DOHH2 (cell line): Measurements from ENCODE around the gene NRL.
A peak's percentile ranks its signal among the peaks of the same experiment; 100 is the strongest.
"Not testable (repeated sequence)": the region's sequence is repeated elsewhere in the genome, so short reads cannot be mapped to it uniquely, and the experiment has no call there.

Experiments
- H3F3A ChIP-seq: fragments of 200-600 bp; sonication (generic), shearing (Covaris generic); 2 replicates; pipeline ENCODE4 v1.6.0; 2016; ENCODE audit warnings: antibody characterized with exemption, mild to moderate bottlenecking; ENCODE audit not compliant: control insufficient read depth, insufficient read depth
- H3K27ac ChIP-seq: fragments of 200-600 bp; sonication (generic); 2 replicates; pipeline ENCODE4 v1.5.1; 2014; ENCODE audit warnings: low read depth, mild to moderate bottlenecking, low read length, moderate library complexity
- H3K27me3 ChIP-seq: fragments of 200-600 bp; sonication (generic); 2 replicates; pipeline ENCODE4 v1.6.1; 2014; ENCODE audit warnings: mild to moderate bottlenecking, low read length, mixed read lengths; ENCODE audit not compliant: control insufficient read depth
- H3K36me3 ChIP-seq: fragments of 200-600 bp; sonication (generic); 2 replicates; pipeline ENCODE4 v1.6.1; 2014; ENCODE audit warnings: mild to moderate bottlenecking, low read length, moderate library complexity, mixed read lengths; ENCODE audit not compliant: control insufficient read depth
- H3K4me1 ChIP-seq: fragments of 200-600 bp; sonication (generic); 2 replicates; pipeline ENCODE4 v1.6.1; 2014; ENCODE audit warnings: mild to moderate bottlenecking, low read length, mixed read lengths; ENCODE audit not compliant: control insufficient read depth
- H3K4me2 ChIP-seq: fragments of 200-600 bp; sonication (generic); 2 replicates; pipeline ENCODE4 v1.6.0; 2014; ENCODE audit warnings: mild to moderate bottlenecking, low read length, moderate library complexity
- H3K4me3 ChIP-seq: fragments of 200-600 bp; sonication (generic); 2 replicates; pipeline ENCODE4 v1.5.1; 2014; ENCODE audit warnings: mild to moderate bottlenecking, low read length, mixed read lengths
- H3K79me2 ChIP-seq: fragments of 200-600 bp; sonication (generic); 2 replicates; pipeline ENCODE4 v1.6.1; 2014; ENCODE audit warnings: mild to moderate bottlenecking, low read length, mixed read lengths; ENCODE audit not compliant: control insufficient read depth
- H3K9me2 ChIP-seq: fragments of 200-600 bp; sonication (generic); replicated peaks from 2 replicates; pipeline ENCODE4 v1.6.1; 2014; ENCODE audit warnings: mild to moderate bottlenecking, low read length, mixed read lengths; ENCODE audit not compliant: control insufficient read depth
- H3K9me3 ChIP-seq: fragments of 200-600 bp; sonication (generic); 2 replicates; pipeline ENCODE4 v1.6.1; 2014; ENCODE audit warnings: antibody characterized with exemption, low read length, mixed read lengths; ENCODE audit not compliant: control insufficient read depth, insufficient read depth
- H4K20me1 ChIP-seq: fragments of 200-600 bp; sonication (generic); 2 replicates; pipeline ENCODE4 v1.6.0; 2014; ENCODE audit warnings: low read depth, mild to moderate bottlenecking, antibody characterized with exemption, low read length, moderate library complexity; ENCODE audit not compliant: control insufficient read depth, insufficient read depth
- CTCF ChIP-seq: fragments of 200-600 bp; sonication (generic); IDR thresholded peaks from one replicate; pipeline ENCODE4 v1.5.1; 2014; ENCODE audit warnings: antibody characterized with exemption, mild to moderate bottlenecking, low read depth, low read length; ENCODE audit not compliant: poor library complexity, severe bottlenecking
- EZH2phosphoT487 ChIP-seq: fragments of 200-600 bp; sonication (generic); IDR thresholded peaks from 2 replicates; pipeline ENCODE4 v1.6.1; 2017; ENCODE audit warnings: borderline replicate concordance, mild to moderate bottlenecking, antibody characterized with exemption, low read length, moderate library complexity, mixed read lengths

The NRL gene

GRCh38 chr14:24036169-24036962 lies 78.4 kb downstream of the NRL start:
- no peak overlapping the region for H3K27ac ChIP-seq

GRCh38 chr14:24035769-24036168 lies 79.0 kb downstream of the NRL start:
- H3K4me2 ChIP-seq: peak overlapping the region; percentile 95
- H3K4me3 ChIP-seq: peak overlapping the region; percentile 87

More at GRCh38 chr14:24036169-24036962, 78.4 kb downstream of the NRL start:
- TF ChIP-seq EZH2phosphoT487: no peak
- TF ChIP-seq CTCF: peak; percentile 79
- Histone ChIP-seq H3K9me2 (no peaks in the 10 kb centered on the region), H4K20me1 (no peaks in the 10 kb centered on the region), H3K27me3 (no peaks in the 10 kb centered on the region), H3K36me3 (no peaks in the 10 kb centered on the region), H3F3A (no peaks in the 10 kb centered on the region), H3K4me3 (peak overlapping the region; percentile 87), H3K9me3 (peaks cover 11% of the 10 kb centered on the region; the same call in 1 of the 2 replicates), H3K4me2 (peak overlapping the region; percentile 95), H3K4me1 (peaks cover 7% of the 10 kb centered on the region), H3K79me2 (no peaks in the 10 kb centered on the region)

GRCh38 chr14:24032727-24033418 lies 81.9 kb downstream of the NRL start:
- Histone ChIP-seq H3K4me1 (peaks cover 7% of the 10 kb centered on the region), H3K9me3 (peaks cover 11% of the 10 kb centered on the region; the same call in 1 of the 2 replicates), H4K20me1 (no peaks in the 10 kb centered on the region), H3K36me3 (no peaks in the 10 kb centered on the region), H3K4me2 (no peak overlapping the region), H3F3A (no peaks in the 10 kb centered on the region), H3K9me2 (no peaks in the 10 kb centered on the region), H3K27me3 (no peaks in the 10 kb centered on the region), H3K27ac (no peak overlapping the region), H3K4me3 (no peak overlapping the region), H3K79me2 (no peaks in the 10 kb centered on the region)
- TF ChIP-seq CTCF: no peak
- no peak for TF ChIP-seq EZH2phosphoT487

More at GRCh38 chr14:24035769-24036168, 79.0 kb downstream of the NRL start:
- not testable (repeated sequence) for H3K79me2 ChIP-seq, H4K20me1 ChIP-seq, H3F3A ChIP-seq, H3K9me2 ChIP-seq, H3K27ac ChIP-seq, H3K36me3 ChIP-seq, H3K27me3 ChIP-seq, H3K4me1 ChIP-seq
- H3K9me3 ChIP-seq: peaks cover 11% of the 10 kb centered on the region; the same call in 1 of the 2 replicates

GRCh38 chr14:24031331-24031730 lies 83.4 kb downstream of the NRL start:
- not testable (repeated sequence) for H4K20me1 ChIP-seq, H3K36me3 ChIP-seq, H3K79me2 ChIP-seq, H3K4me1 ChIP-seq, H3K27me3 ChIP-seq, H3K4me3 ChIP-seq, H3F3A ChIP-seq, H3K27ac ChIP-seq, H3K9me2 ChIP-seq, H3K4me2 ChIP-seq
- H3K9me3 ChIP-seq: peaks cover 11% of the 10 kb centered on the region; the same call in 1 of the 2 replicates

GRCh38 chr14:24029687-24030086 lies 85.1 kb downstream of the NRL start:
- H3K9me2 ChIP-seq, H3K4me2 ChIP-seq, H3K36me3 ChIP-seq, H3F3A ChIP-seq, H3K79me2 ChIP-seq, H3K4me1 ChIP-seq, H4K20me1 ChIP-seq, H3K4me3 ChIP-seq, H3K27ac ChIP-seq, H3K27me3 ChIP-seq: not testable (repeated sequence)
- peaks cover 11% of the 10 kb centered on the region; the same call in 1 of the 2 replicates for H3K9me3 ChIP-seq
